Measurements from ENCODE around the gene ITPR1.

DNA sequence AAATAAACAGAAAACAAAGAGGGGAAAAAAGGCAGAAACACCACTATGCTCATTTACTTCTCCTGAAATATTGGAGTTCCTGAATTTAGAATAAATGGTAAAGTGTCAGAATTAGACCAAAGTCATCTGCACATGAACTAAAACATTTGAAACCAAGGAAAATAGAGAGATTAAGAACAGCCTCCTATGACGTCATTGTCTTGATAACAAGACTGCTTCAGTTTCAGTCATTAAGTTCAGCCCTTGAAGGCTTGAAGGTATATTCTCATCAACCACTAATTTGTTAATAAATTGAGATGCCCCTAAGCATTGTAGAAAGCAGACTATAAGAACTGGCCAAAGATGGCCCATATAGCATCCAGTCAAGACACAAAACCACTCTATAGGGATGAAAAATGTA is 28.6 kb upstream of the ITPR1 start:
- TF ChIP-seq, protein P1, sequence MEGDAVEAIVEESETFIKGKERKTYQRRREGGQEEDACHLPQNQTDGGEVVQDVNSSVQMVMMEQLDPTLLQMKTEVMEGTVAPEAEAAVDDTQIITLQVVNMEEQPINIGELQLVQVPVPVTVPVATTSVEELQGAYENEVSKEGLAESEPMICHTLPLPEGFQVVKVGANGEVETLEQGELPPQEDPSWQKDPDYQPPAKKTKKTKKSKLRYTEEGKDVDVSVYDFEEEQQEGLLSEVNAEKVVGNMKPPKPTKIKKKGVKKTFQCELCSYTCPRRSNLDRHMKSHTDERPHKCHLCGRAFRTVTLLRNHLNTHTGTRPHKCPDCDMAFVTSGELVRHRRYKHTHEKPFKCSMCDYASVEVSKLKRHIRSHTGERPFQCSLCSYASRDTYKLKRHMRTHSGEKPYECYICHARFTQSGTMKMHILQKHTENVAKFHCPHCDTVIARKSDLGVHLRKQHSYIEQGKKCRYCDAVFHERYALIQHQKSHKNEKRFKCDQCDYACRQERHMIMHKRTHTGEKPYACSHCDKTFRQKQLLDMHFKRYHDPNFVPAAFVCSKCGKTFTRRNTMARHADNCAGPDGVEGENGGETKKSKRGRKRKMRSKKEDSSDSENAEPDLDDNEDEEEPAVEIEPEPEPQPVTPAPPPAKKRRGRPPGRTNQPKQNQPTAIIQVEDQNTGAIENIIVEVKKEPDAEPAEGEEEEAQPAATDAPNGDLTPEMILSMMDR (IDR thresholded peaks at IDR 0.05; ENCODE audit: low read length): no peak
- no peak for TF ChIP-seq EZH2 (IDR thresholded peaks at IDR 0.05; ENCODE audit: borderline replicate concordance, low read length)
